Endodermal cell (in vitro differentiated cells): Measurements from ENCODE around the gene SLC32A1. TPM values are rescaled to one million over a fixed set of nuclear protein-coding genes. Genes with fewer than 3 reads are reported as not detected.

Experiments used
- DNase-seq: peaks from one replicate; pipeline ENCODE4 v3.0.0-alpha.2; 2017
- H3K27ac ChIP-seq: 2 replicates; pipeline ENCODE4 v1.5.1; 2013; ENCODE audit warnings: mild to moderate bottlenecking, low read depth, low read length, moderate library complexity
- H3K27me3 ChIP-seq: 2 replicates; pipeline ENCODE4 v1.6.1; 2013; ENCODE audit warnings: mild to moderate bottlenecking, low read length, moderate library complexity; ENCODE audit not compliant: insufficient read depth, control insufficient read depth, poor library complexity, severe bottlenecking
- H3K36me3 ChIP-seq: 2 replicates; pipeline ENCODE4 v1.7.0; 2013; ENCODE audit warnings: mild to moderate bottlenecking, low read length, moderate library complexity; ENCODE audit not compliant: control insufficient read depth, insufficient read depth
- H3K4me1 ChIP-seq: one replicate; pipeline ENCODE4 v1.7.0; 2013; ENCODE audit warnings: low read length; ENCODE audit not compliant: control insufficient read depth, insufficient read depth
- H3K4me3 ChIP-seq: 2 replicates; pipeline ENCODE4 v1.5.1; 2013; ENCODE audit warnings: mild to moderate bottlenecking, low read length, moderate library complexity
- H3K9ac ChIP-seq: 2 replicates; pipeline ENCODE4 v1.6.1; 2013; ENCODE audit warnings: mild to moderate bottlenecking, low read length, moderate library complexity; ENCODE audit not compliant: poor library complexity, severe bottlenecking; ENCODE audit errors: extremely low read depth
- H3K9me3 ChIP-seq: 2 replicates; pipeline ENCODE4 v1.6.1; 2013; ENCODE audit warnings: mild to moderate bottlenecking, low read length, moderate library complexity; ENCODE audit not compliant: control insufficient read depth
- H3K27ac Mint-ChIP-seq: 2 replicates; pipeline ENCODE4 v1.8.0; 2020; ENCODE audit warnings: mixed read lengths
- H3K27me3 Mint-ChIP-seq: 2 replicates; pipeline ENCODE4 v1.8.0; 2021; ENCODE audit warnings: mild to moderate bottlenecking, mixed read lengths; ENCODE audit not compliant: insufficient read depth
- H3K36me3 Mint-ChIP-seq: 2 replicates; pipeline ENCODE4 v1.8.0; 2020; ENCODE audit warnings: low read depth, mixed read lengths
- H3K4me1 Mint-ChIP-seq: 2 replicates; pipeline ENCODE4 v1.8.0; 2020; ENCODE audit warnings: mixed read lengths
- H3K4me3 Mint-ChIP-seq: 2 replicates; pipeline ENCODE4 v1.8.0; 2020; ENCODE audit warnings: mild to moderate bottlenecking, moderate library complexity, mixed read lengths
- H3K9me3 Mint-ChIP-seq: 2 replicates; pipeline ENCODE4 v1.8.0; 2020; ENCODE audit warnings: mild to moderate bottlenecking, mixed read lengths
- WGBS, 2 experiments: methylation state at CpG; one replicate each; pipeline versions ENCODE4 v1.1.5 to v1.1.7; 2013; ENCODE audit warnings: missing lambda C conversion rate in 2 of 2, mixed read lengths in 1 of 2; ENCODE audit not compliant: insufficient coverage in 1 of 2, insufficient read length in 1 of 2; 5-methylcytosine and 5-hydroxymethylcytosine counted together
- total RNA-seq, 2 donors: library from RNA; stranded (reverse); fragmentation: NEBNext Ultra II Directional in 1 of 2; extraction: Animal tissue kit (Norgen Biotek cat#: 25700) in 1 of 2; gene quantifications; 2 replicates in 1 of 2; 3 replicates in 1 of 2; pipeline ENCODE4 v1.2.1, GENCODE V29; 2021
- TF ChIP-seq, protein P1 (sequence below): fragments of 200-600 bp; sonication (generic); conservative IDR thresholded peaks from 2 replicates; pipeline ENCODE4 v1.5.0; 2021; ENCODE audit warnings: antibody characterized with exemption, mild to moderate bottlenecking

The SLC32A1 gene
- total RNA-seq, 2 donors from 2014 or later = not detected

DNA sequence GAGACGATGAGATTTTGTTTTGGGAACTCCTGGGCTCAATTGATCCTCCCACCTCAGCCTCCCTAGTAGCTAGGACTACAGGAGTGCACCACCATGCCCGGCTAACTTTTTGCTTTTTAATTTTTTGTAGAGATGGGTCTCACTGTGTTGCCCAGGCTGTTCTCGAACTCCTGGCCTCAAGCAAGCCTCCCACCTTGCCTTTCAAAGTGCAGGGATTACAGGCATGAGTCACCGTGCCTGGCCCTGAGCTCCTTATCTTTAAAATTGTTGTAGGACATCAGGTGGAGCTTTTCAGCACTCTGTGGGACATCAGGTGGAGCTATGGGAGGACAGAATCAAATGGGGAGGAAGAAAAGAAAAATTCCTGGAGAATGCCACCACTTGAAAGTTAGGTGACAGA is 36.7 kb downstream of the SLC32A1 start:
- Mint-ChIP-seq H3K4me1 (peaks cover 2% of the 10 kb centered on the region), H3K36me3 (peaks cover 72% of the 10 kb centered on the region), H3K27ac (no peak overlapping the region), H3K4me3 (no peak overlapping the region), H3K9me3 (no peaks in the 10 kb centered on the region), H3K27me3 (no peaks in the 10 kb centered on the region)
- H3K9ac ChIP-seq = no peak overlapping the region
- H3K27me3 ChIP-seq = no peaks in the 10 kb centered on the region
- DNase-seq = no peak
- no peaks in the 10 kb centered on the region for H3K4me1 ChIP-seq
- no peak overlapping the region for H3K27ac ChIP-seq
- 81 to 89% methylated on average over 2 to 4 of the region's 4 CpGs for WGBS, 2 experiments
- TF ChIP-seq, protein P1, sequence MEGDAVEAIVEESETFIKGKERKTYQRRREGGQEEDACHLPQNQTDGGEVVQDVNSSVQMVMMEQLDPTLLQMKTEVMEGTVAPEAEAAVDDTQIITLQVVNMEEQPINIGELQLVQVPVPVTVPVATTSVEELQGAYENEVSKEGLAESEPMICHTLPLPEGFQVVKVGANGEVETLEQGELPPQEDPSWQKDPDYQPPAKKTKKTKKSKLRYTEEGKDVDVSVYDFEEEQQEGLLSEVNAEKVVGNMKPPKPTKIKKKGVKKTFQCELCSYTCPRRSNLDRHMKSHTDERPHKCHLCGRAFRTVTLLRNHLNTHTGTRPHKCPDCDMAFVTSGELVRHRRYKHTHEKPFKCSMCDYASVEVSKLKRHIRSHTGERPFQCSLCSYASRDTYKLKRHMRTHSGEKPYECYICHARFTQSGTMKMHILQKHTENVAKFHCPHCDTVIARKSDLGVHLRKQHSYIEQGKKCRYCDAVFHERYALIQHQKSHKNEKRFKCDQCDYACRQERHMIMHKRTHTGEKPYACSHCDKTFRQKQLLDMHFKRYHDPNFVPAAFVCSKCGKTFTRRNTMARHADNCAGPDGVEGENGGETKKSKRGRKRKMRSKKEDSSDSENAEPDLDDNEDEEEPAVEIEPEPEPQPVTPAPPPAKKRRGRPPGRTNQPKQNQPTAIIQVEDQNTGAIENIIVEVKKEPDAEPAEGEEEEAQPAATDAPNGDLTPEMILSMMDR = no peak
- H3K4me3 ChIP-seq = no peak overlapping the region
- peaks cover 70% of the 10 kb centered on the region for H3K36me3 ChIP-seq
- no peaks in the 10 kb centered on the region for H3K9me3 ChIP-seq

DNA sequence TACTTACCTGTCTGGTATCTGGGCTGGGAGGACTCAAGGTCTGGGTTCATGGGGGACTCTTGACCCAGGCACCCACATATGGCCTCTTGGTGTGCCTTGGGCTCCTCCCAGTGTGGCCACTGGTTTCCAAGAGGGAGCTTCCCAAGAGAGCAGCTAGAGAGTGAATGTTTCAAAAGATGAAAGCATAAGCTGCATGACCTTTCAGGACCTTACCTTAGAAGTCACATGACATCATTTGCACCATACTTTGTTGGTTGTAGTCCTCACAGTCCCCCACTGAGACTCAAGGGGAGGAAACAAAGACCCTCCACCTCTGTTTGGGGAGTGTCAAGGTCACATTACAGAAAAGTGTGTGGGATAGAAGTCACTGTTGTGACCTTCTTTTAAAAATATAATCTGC is 37.9 kb downstream of the SLC32A1 start:
- H3K9ac ChIP-seq = no peak overlapping the region
- no peak for DNase-seq
- peaks cover 4% of the 10 kb centered on the region for H3K4me1 ChIP-seq
- H3K36me3 ChIP-seq = peaks cover 75% of the 10 kb centered on the region
- Mint-ChIP-seq H3K9me3 (no peaks in the 10 kb centered on the region), H3K4me3 (no peak overlapping the region), H3K4me1 (peaks cover 7% of the 10 kb centered on the region), H3K27me3 (no peaks in the 10 kb centered on the region), H3K27ac (no peak overlapping the region), H3K36me3 (peaks cover 73% of the 10 kb centered on the region)
- TF ChIP-seq, protein P1 = no peak
- H3K27ac ChIP-seq = no peak overlapping the region
- no peak overlapping the region for H3K4me3 ChIP-seq
- H3K9me3 ChIP-seq = no peaks in the 10 kb centered on the region
- no peaks in the 10 kb centered on the region for H3K27me3 ChIP-seq

DNA sequence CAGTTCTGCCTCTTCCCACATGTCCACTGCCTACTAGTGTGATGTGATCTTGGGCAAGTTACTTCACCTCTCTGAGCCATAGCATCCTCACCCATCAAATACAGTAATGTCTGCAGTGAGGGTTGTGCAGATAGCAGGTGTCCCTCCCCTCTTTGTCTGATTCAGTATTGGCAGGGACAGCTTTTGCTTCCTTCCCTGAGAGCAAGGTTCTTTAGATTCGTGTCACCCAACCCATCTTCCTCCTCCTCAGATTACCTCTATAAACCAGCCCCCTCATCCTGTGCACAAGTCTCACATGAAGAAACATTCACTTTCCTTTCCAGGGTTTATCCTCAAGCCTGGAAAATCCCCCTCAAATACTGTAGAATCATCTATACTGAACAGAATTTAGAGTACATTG is 39.3 kb downstream of the SLC32A1 start:
- no peak for DNase-seq
- Histone ChIP-seq H3K27me3 (no peaks in the 10 kb centered on the region), H3K36me3 (peaks cover 80% of the 10 kb centered on the region), H3K9me3 (no peaks in the 10 kb centered on the region), H3K4me3 (no peak overlapping the region), H3K27ac (no peak overlapping the region), H3K9ac (no peak overlapping the region), H3K4me1 (peaks cover 4% of the 10 kb centered on the region)
- WGBS, 2 experiments = 86 to 97% methylated on average over 1 of the region's 1 CpG
- Mint-ChIP-seq H3K27ac (no peak overlapping the region), H3K9me3 (no peaks in the 10 kb centered on the region), H3K36me3 (peaks cover 77% of the 10 kb centered on the region), H3K4me3 (no peak overlapping the region), H3K4me1 (peaks cover 7% of the 10 kb centered on the region), H3K27me3 (no peaks in the 10 kb centered on the region)
- TF ChIP-seq, protein P1 = no peak
